Heart right ventricle (tissue), 16 donors: Measurements from ENCODE around the gene LTBP1. TPM values are rescaled to one million over a fixed set of nuclear protein-coding genes. Genes with fewer than 3 reads are reported as not detected.

Experiments
- ATAC-seq, 8 donors: fragments of 200-7000 bp; cut with Tn5 transposase; one replicate each; pipeline ENCODE4 v1.9.1; 2020; ENCODE audit warnings: mild to moderate bottlenecking in 8 of 8, moderate library complexity in 8 of 8, moderate number of reproducible peaks in 1 of 8
- DNase-seq, 2 donors: peaks; one replicate each; pipeline ENCODE4 v3.0.0-alpha.2; 2020
- H3K27ac ChIP-seq, 10 donors: fragments of 200-600 bp; sonication (generic) in 2 of 10; one replicate each; pipeline versions ENCODE4 v1.5.0 to v1.8.0; 2020 to 2022; ENCODE audit warnings: mild to moderate bottlenecking in 3 of 10
- H3K27me3 ChIP-seq, 7 donors: fragments of 200-600 bp; one replicate each; pipeline ENCODE4 v1.8.0; 2021 to 2022; ENCODE audit warnings: mild to moderate bottlenecking in 2 of 7
- H3K36me3 ChIP-seq, 9 donors: fragments of 200-600 bp; sonication (generic) in 1 of 9; one replicate each; pipeline versions ENCODE4 v1.5.0 to v1.8.0; 2020 to 2022; ENCODE audit warnings: mild to moderate bottlenecking in 2 of 9
- H3K4me1 ChIP-seq, 9 donors: fragments of 200-600 bp; sonication (generic) in 1 of 9; one replicate each; pipeline versions ENCODE4 v1.5.0 to v1.8.0; 2020 to 2022; ENCODE audit warnings: mild to moderate bottlenecking in 4 of 9
- H3K4me3 ChIP-seq, 10 donors: fragments of 200-600 bp; sonication (generic) in 2 of 10; one replicate each; pipeline versions ENCODE4 v1.5.0 to v1.8.0; 2020 to 2022; ENCODE audit warnings: mild to moderate bottlenecking in 7 of 10, moderate library complexity in 2 of 10
- H3K9me3 ChIP-seq, 11 donors: fragments of 200-600 bp in 10 of 11; sonication (generic) in 2 of 11; one replicate each; pipeline versions ENCODE4 v1.5.0 to v1.8.0; 2013 to 2022; ENCODE audit warnings: mild to moderate bottlenecking in 2 of 11, control low read depth in 1 of 11, moderate library complexity in 1 of 11
- CTCF ChIP-seq, 9 donors: fragments of 200-600 bp; sonication (generic) in 2 of 9; IDR thresholded peaks; one replicate each; pipeline versions ENCODE4 v1.5.0 to v1.8.0; 2021 to 2022; ENCODE audit warnings: antibody characterized with exemption in 9 of 9, mild to moderate bottlenecking in 5 of 9, moderate library complexity in 1 of 9
- WGBS, 2 donors: extraction: QIAGEN DNeasy Blood & Tissue Kit; methylation state at CpG; one replicate each; pipeline ENCODE4 v1.1.7; 2013; ENCODE audit warnings: inconsistent platforms in 1 of 2; 5-methylcytosine and 5-hydroxymethylcytosine counted together
- intact Hi-C, 10 donors: fragments of 100-400 bp; cut with DNase I; formaldehyde crosslinking; loops; one replicate each; pipeline versions ENCODE4 v1.11.1 to v1.14.2; 2022
- polyA plus RNA-seq, 2 donors: library from polyadenylated mRNA; stranded (reverse); fragments of 200-250 nt; gene quantifications; one replicate each; pipeline ENCODE4 v1.2.3, GENCODE V29; 2013
- total RNA-seq, 10 donors: library from RNA; stranded (reverse); fragmentation: NEBNext Ultra II Directional in 3 of 10; extraction: Animal tissue kit (Norgen Biotek cat#: 25700) in 3 of 10; gene quantifications; one replicate each; pipeline versions ENCODE4 v1.2.1 to v1.2.4, GENCODE V29; 2021 to 2023
- donor health status: Arrhythmogenic right ventricular cardiomyopathy.
- donor health status: ischemic (EF 13 %, LVEDD 7.1; RV severe dilation, severe dysfunction).
- donor health status: healthy with polysubstance abuse.
- donor health status: DM: no; HTN: yes; CAD: no.
- donor health status: DM: no; HTN: no; CAD: no.
- donor health status: ischemic (EF 25% LVEDD 6.9; RV normal size, moderate dysfunction).
- donor health status: ischemic (EF 25% LVEDD 5.7; RV mildly dilated, moderate dysfunction).
- donor health status: healthy.
- donor health status: DM: yes; HTN: yes; CAD: no.
- donor health status: Ischemic cardiomyopathy.
- donor health status: ischemic (EF 35%, LVEDD 5.7; RV mildly dilated, moderate dysfunction).
- donor health status: nonischemic (EF 11% LVEDD 7.7; RV severe dilation, severe dysfunction).
- donor health status: DM: yes; HTN: yes; CAD: no.
- donor health status: PGD.
- donor health status: ischemic (EF 29% LVEDD 5.4; RV normal size, mild dysfunction).
- donor health status: nonischemic (EF 23%, LVEDD 6.1; RV moderate dilation, normal function).

LTBP1 gene
- total and polyA plus RNA-seq, 12 donors: 22.4 to 164 (median 84.3) TPM

DNA sequence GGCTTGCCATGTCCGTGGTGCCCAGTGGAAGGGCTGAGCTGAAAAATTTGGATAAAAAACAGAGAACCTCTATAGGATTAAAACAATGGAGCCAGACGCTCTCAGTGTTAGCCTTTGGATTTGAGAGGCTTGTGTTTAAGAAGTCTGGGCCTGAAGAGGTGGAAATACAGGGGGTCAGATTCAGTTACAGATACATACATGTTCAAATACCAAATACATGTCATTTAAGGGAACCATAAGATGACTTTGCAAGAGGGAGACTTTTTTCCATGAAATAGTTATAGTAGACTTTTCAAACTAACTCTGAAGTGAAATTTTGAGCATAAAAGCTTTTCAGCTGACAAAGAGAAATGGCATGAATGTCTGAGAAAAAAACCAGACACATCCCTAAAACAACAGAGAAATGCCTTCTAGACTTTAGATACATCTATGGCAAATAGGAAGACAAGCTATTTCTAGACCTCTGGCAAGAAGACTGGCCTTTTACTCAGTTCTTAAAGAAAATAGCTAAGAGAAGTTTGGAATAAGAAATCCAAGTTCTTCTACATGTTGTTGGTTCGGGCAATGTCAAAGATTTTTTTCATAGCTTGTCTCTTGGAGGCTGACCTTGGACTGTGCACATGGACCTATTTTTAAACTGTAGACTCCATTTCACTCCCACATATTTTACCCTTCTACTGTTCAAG lies 112.9 kb downstream of the LTBP1 start:
- peak overlapping the region; percentile 36 to 86 (median 72) for H3K27ac ChIP-seq
- WGBS, 2 donors: 62 to 64% methylated on average over 3 of the region's 3 CpGs
- no peaks in the 10 kb centered on the region for H3K36me3 ChIP-seq
- H3K27me3 ChIP-seq: no peaks in the 10 kb centered on the region
- peaks cover 0 to 9% (median 0%) of the 10 kb centered on the region in 11 donors for H3K9me3 ChIP-seq
- intact Hi-C loops: loop anchor here in 2 of 10 donors (5.0 to 10.0 kb wide), 2 partner anchors 65 to 73 kb away; no protein-coding TSS in a partner anchor
- ATAC-seq: peak; percentile 63 to 93 (median 84)
- peaks cover 0 to 19% (median 9%) of the 10 kb centered on the region in 9 donors for H3K4me1 ChIP-seq
- peak overlapping the region in 4 of 10 donors; percentile 14 to 33 (median 29) for H3K4me3 ChIP-seq
- no peak for TF ChIP-seq CTCF (IDR thresholded peaks at IDR 0.05)
- no peak for DNase-seq

GRCh38 chr2:33060405-33060804 lies 113.7 kb downstream of the LTBP1 start:
- ATAC-seq (peak in 5 of 8 donors; percentile 36 to 51 (median 39)), DNase-seq (no peak)
- no peaks in the 10 kb centered on the region for H3K27me3 ChIP-seq
- peaks cover 0 to 9% (median 0%) of the 10 kb centered on the region in 11 donors for H3K9me3 ChIP-seq
- H3K36me3 ChIP-seq: no peaks in the 10 kb centered on the region
- intact Hi-C loops: loop anchor here in 1 of 10 donors (5.0 kb wide), 1 partner anchor 72 kb away; no protein-coding TSS in a partner anchor
- peak overlapping the region in 5 of 10 donors; percentile 14 to 33 (median 28) for H3K4me3 ChIP-seq
- H3K4me1 ChIP-seq: peaks cover 0 to 23% (median 9%) of the 10 kb centered on the region in 9 donors
- 29 to 55% methylated on average over 2 of the region's 2 CpGs for WGBS, 2 donors
- TF ChIP-seq CTCF (IDR thresholded peaks at IDR 0.05): no peak
- peak overlapping the region; percentile 36 to 86 (median 72) for H3K27ac ChIP-seq

- Histone ChIP-seq H3K4me3 (no peak overlapping the region), H3K27me3 (no peaks in the 10 kb centered on the region), H3K27ac (no peak overlapping the region), H3K4me1 (peaks cover 0 to 23% (median 9%) of the 10 kb centered on the region in 9 donors), H3K9me3 (peaks cover 0 to 9% (median 0%) of the 10 kb centered on the region in 11 donors), H3K36me3 (no peaks in the 10 kb centered on the region)
- TF ChIP-seq CTCF (IDR thresholded peaks at IDR 0.05): no peak
- peak in 1 of 8 donors; percentile 33 for ATAC-seq
- DNase-seq: no peak
- intact Hi-C loops: loop anchor here in 1 of 10 donors (5.0 kb wide), 1 partner anchor 70 kb away; no protein-coding TSS in a partner anchor
- WGBS, 2 donors: 79 to 85% methylated on average over 4 of the region's 4 CpGs
Observed at GRCh38 chr2:33062665-33063250, 116.0 kb downstream of the LTBP1 start.

GRCh38 chr2:33064349-33064801 lies 117.6 kb downstream of the LTBP1 start:
- no peak for TF ChIP-seq CTCF (IDR thresholded peaks at IDR 0.05)
- ATAC-seq: peak in 1 of 8 donors; percentile 7
- Histone ChIP-seq H3K27ac (no peak overlapping the region), H3K4me1 (peaks cover 0 to 22% (median 13%) of the 10 kb centered on the region in 9 donors), H3K4me3 (no peak overlapping the region), H3K27me3 (no peaks in the 10 kb centered on the region), H3K9me3 (peaks cover 0 to 9% (median 0%) of the 10 kb centered on the region in 11 donors), H3K36me3 (no peaks in the 10 kb centered on the region)
- intact Hi-C loops: loop anchor here in 1 of 10 donors (5.0 kb wide), 1 partner anchor 68 kb away; no protein-coding TSS in a partner anchor
- no peak for DNase-seq
- 59 to 60% methylated on average over 3 of the region's 3 CpGs for WGBS, 2 donors
